GM10266 (cell line): ENCODE results near the gene PEX5L.

ENCODE experiments used
- DNase-seq: peaks from one replicate; pipeline ENCODE4 v3.0.0; 2012; ENCODE audit errors: extremely low spot score
- TF ChIP-seq, protein P1 (sequence below): IDR thresholded peaks from 2 replicates; pipeline ENCODE4 v1.5.1; 2012; ENCODE audit warnings: mild to moderate bottlenecking, low read depth; ENCODE audit not compliant: control insufficient read depth, insufficient read depth; ENCODE audit errors: missing control alignments

PEX5L gene

DNA sequence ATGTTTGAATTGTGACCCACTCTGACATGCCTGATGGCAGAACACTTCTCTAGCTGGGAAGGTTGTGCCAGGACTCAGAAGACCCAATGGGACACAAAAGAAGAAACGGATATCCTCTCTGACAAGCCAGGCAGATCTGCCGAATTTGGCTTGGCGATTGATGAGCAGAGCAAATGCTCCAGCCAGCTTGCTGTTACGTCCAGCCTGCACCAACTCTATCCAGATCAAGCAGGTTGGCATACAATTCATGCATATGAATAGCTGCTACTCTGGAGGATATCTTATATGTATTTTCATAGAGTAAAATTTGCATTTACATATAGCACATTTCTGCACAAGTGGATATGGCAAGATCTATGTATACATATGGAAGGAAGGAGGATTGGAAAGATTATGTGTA lies 102.8 kb downstream of the PEX5L start:
- TF ChIP-seq, protein P1, sequence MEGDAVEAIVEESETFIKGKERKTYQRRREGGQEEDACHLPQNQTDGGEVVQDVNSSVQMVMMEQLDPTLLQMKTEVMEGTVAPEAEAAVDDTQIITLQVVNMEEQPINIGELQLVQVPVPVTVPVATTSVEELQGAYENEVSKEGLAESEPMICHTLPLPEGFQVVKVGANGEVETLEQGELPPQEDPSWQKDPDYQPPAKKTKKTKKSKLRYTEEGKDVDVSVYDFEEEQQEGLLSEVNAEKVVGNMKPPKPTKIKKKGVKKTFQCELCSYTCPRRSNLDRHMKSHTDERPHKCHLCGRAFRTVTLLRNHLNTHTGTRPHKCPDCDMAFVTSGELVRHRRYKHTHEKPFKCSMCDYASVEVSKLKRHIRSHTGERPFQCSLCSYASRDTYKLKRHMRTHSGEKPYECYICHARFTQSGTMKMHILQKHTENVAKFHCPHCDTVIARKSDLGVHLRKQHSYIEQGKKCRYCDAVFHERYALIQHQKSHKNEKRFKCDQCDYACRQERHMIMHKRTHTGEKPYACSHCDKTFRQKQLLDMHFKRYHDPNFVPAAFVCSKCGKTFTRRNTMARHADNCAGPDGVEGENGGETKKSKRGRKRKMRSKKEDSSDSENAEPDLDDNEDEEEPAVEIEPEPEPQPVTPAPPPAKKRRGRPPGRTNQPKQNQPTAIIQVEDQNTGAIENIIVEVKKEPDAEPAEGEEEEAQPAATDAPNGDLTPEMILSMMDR: no peak
- no peak for DNase-seq

DNA sequence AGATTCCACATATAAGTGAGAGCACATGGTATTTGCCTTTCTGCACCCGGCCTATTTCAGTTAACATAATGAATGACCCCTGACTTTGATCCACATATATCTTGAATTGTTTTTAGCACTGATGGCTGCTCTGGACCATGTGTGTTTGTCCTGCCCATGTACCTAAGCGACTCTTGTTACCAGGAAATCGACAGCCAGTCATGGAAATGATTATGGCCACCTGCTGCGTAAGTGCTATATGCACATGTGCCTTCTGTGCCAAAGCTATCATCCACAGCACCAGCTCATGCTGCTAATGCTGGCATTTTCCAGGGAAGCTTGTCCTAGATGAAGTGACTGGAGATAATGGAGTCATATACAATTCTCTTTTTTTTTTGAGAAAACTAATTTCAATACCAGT lies 103.7 kb downstream of the PEX5L start:
- DNase-seq: no peak
- TF ChIP-seq, protein P1: no peak

DNA sequence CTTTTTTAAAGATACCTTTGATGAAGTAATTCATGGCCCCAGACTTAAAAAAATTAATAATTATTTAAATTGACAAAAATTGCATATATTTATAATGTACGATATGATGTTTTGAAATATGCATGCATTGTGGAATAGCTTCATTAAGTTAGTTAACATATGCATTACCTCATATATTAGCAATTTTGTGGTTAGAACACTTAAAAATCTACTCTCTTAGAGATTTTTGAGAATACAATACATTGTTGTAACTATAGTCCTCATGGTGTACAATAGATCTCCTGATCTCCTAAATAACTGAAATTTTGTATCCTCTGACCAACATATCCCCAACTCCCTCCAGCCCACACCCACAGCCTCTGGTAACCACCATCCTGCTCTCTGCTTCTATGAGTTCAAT lies 104.1 kb downstream of the PEX5L start:
- TF ChIP-seq, protein P1: no peak
- no peak for DNase-seq

DNA sequence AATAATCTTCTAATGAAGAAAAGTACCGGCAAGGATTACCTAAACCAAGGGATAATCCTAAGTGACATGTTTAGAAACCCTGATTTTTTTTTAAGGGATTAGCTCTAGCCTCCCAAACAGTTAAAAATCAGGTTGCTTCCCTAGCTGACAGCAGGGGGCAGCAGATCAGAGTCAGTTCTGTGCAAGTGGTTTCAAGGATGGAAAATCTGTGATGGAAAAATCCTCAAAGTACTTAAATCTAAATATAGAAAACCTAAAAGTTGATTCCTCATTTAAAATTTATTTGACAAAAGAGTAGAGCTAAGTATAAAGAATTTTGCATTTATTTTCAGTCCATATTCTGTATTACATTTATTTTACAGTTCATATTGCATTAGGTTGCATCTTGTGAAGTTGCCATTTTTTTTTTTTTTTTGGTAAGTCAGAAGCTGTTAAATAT lies 107.6 kb downstream of the PEX5L start:
- TF ChIP-seq, protein P1: peak; percentile 95
- peak; percentile 68 for DNase-seq

DNA sequence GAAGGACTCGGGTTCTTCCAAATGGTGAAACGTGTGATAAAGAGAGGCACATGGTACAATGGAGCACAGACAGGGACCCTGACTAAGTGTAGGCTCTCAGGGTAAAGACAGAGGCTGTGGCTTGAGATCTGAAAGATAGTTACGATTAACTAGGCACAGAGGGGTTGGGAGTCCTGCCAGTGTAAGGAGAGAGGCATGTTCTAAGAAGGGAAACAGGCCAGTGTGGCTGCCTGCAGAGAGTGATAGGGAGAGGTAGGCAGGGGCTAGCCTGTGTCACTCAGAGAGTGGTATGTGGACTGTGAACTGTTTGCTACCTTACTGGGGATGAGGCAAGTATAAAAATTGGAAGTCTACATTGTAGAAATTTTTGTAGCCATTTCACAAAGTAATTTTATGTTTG lies 109.5 kb downstream of the PEX5L start:
- TF ChIP-seq, protein P1: no peak
- no peak for DNase-seq

DNA sequence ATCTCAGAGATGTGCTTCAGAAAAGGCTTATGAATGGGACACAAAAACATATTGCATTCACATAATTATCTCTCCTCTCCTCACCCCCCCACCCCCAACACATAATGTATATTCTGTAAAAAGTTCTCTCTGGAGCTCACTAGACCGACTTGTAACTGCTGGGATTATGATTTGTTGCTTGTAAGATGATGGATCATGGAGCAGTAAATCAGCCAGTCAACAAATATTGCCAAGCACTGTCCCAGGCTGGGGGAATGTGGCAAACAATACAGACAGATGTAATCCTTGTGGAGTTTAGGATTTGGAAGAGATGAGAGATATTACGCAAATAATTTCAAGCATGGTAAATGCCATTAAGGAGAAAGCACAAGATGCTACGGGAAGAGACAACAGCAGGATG lies 114.8 kb downstream of the PEX5L start:
- DNase-seq: no peak
- TF ChIP-seq, protein P1: no peak

DNA sequence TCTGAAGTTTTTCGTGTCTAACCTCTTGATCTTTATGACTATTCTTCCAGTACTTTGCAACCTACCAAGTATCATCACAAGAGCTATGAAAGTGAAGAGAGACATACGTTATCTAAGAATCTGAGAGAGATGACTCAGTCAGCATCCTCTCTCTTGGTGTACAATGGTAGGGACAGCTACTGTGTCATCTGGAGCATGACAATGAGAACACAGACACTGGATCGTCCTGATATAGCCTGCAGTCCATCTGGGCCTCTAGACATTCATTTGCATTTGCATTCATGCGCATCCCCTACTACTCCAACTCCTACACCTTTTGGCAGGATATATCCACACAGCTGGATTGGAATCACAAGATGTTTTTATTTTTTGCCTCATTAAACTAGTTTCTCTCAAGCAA lies 115.2 kb downstream of the PEX5L start:
- TF ChIP-seq, protein P1: no peak
- no peak for DNase-seq
